IPS DF 4.7 (cell line): ENCODE results near the gene ERC2.

Experiments used
- DNase-seq: peaks from one replicate; pipeline ENCODE4 v3.0.0-alpha.2; 2013; ENCODE audit warnings: low spot score; ENCODE audit errors: extremely low read depth

Gene ERC2

DNA sequence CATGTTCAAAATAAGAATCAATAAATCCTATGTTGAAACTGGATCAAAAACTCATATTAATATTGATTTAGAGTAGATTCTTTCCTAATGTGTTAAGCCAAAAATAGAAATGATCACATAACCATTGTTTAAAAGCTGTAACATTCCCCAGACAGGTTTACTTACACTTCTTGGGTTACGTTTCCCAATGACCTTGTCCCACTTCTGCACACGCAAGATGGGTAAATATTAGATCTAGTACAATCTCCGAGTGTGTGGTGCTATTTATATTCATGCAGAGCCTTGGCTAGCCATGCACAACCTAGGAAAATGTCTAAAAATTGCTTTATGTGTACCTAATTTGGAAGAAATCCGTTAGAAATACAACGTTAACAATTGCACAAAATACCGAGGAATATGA, 39.6 kb downstream of the ERC2 start:
- no peak for DNase-seq

GRCh38 chr3:56424885-56425284, 43.4 kb downstream of the ERC2 start:
- no peak for DNase-seq

GRCh38 chr3:56424336-56424735, 43.9 kb downstream of the ERC2 start:
- DNase-seq, result no peak

- DNase-seq, result no peak
Observed at GRCh38 chr3:56423661-56424099, 44.6 kb downstream of the ERC2 start.

- no peak for DNase-seq
Observed at GRCh38 chr3:56422316-56422715, 46.0 kb downstream of the ERC2 start.

GRCh38 chr3:56421205-56421604, 47.1 kb downstream of the ERC2 start:
- DNase-seq, result no peak

DNA sequence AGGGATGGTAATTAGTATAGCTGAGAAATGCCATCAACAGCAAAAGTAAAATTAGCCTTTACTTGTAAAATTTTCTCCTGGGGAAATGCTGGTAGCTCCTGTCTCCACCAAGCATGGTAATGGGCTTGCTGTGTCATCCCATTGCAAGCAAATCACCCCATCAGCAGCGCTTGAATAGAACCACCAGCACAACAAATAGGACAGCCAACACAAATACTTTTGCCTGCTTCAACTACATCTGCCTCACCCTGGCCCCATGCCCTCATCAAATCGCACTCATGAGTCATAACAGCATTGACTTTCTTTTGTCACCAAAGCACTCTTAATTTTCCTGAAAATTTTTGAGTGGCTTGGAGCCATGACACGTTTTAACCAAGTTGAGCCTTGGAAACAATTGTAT, 52.6 kb downstream of the ERC2 start:
- no peak for DNase-seq

GRCh38 chr3:56413911-56414310, 54.4 kb downstream of the ERC2 start:
- no peak for DNase-seq

GRCh38 chr3:56411166-56411565, 57.1 kb downstream of the ERC2 start:
- no peak for DNase-seq

GRCh38 chr3:56410576-56410975, 57.7 kb downstream of the ERC2 start:
- no peak for DNase-seq

- no peak for DNase-seq
Observed at GRCh38 chr3:56409790-56410189, 58.5 kb downstream of the ERC2 start.

DNA sequence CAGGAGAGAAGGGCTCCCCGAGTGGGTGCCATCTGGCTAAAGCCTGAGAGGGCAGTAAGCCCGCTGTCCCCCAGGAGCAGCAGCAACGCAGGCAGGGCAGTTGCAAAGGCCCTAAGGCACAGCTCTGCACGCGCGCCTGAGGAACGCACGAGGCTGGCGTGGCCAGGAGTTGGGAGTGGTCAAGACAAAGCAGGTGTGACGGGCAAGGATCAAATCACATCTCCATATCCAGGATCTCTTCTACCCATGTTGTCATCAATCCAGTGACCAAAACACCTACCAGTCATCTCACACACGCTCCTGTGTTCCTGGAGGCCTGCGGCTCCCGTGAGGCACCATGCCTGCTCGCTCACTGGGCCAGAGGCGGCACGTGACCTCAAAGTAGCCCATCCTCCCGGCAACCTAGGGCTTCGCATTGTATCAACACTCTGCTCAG, 59.5 kb downstream of the ERC2 start:
- no peak for DNase-seq

DNA sequence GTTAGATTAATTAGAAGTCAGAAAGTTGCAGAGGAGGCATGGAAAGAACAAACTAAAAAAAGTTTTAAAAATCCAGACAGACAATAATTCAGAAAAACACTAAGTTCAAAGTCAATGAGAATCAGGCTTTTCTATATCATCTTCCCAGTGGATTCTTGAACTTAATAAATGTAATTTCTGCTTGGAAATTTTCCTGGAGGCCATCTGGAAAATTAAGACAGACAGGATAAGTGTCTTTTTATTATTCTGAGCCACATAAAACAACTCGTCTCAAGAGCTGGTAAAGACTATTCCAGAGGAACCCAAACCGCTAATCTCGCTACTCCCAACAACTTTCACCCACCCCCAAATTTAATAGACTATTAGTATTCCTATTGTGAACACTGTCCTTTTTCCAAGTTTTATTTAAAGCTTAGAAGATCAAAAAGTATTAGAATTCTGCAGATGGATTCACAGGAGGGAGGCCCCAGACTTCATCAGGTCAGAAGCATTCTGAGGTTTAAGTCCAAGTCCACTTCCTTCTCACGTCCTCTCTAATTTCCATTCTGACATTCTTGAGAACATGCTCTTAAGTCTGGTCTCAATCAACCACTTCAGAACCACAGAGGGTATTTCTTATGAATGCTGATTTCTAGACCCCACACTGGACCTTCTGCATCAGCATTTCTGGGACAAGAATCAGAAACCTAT, 61.3 kb downstream of the ERC2 start:
- no peak for DNase-seq

GRCh38 chr3:56404884-56405283, 63.4 kb downstream of the ERC2 start:
- DNase-seq, result no peak

- DNase-seq, result no peak
Observed at GRCh38 chr3:56398659-56399058, 69.6 kb downstream of the ERC2 start.

GRCh38 chr3:56397798-56398197, 70.5 kb downstream of the ERC2 start:
- DNase-seq, result no peak

DNA sequence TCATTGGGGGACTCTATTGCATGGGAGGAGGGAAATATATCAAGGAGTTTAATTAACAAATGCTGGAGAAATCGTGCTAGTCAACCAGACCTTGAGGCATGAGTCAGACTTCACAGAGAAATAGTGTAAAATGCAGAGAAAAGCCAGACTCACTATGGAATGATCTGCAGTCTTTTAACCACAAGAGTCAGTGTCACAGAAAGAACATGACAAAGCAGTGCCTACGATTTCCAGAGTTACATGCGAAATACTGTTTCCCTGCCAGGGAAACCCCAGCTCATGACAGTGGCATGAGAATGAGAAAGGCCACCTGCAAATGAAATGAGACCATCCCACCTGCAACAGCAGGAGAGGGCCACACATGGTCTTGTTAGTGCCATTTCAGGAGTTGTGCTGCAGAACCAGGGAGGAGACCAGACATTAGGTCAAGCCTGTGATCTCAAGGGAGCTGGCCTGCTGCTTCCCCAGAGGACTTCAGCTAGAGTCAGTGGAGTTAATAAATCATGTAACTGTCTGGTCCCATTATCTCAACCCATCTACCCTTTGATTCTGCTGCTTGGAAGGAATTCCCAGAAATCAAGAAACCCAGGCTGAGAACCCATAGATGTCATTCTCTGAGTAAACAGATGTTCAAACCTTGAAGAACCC, 79.0 kb downstream of the ERC2 start:
- DNase-seq, result no peak

DNA sequence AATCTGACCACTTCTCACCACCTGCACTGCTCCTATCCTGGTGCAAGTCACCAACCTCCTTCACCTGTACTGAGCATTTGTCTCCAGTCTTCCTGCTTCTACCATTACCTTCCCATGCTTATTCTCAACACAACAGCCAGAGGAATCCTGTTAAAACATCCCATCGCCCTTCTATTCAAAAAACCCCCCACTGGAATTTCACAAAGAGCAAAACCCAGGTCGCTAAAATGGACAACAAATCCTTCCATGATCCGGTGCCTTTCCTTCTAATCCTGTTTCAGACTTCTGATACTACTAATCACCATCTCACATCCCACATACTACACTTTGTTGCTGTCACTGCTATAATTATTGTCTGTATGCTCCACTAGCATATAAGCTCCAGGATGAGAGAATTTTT, 85.2 kb downstream of the ERC2 start:
- DNase-seq, result no peak

- DNase-seq, result no peak
Observed at GRCh38 chr3:56379723-56380287, 88.5 kb downstream of the ERC2 start.

- DNase-seq, result no peak
Observed at GRCh38 chr3:56375654-56376053, 92.6 kb downstream of the ERC2 start.

DNA sequence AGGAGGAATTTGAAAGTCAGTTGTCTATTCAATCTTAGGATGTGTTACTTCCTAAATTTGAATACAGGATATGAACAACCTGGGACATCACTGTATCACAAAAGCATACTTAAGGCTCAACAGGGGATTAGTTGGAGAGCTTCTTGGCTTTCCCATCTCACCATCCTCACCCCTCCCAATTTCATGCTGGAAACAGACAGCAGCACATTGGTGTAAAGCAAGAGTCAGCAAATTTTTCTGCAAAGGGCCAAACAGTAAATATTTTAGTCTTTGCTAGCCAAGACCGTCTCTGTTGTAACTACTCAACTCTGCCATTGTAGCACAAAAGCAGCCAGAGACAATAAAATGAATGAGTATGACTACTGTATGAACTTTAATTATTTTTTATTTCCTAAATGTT, 94.9 kb downstream of the ERC2 start:
- DNase-seq, result no peak

DNA sequence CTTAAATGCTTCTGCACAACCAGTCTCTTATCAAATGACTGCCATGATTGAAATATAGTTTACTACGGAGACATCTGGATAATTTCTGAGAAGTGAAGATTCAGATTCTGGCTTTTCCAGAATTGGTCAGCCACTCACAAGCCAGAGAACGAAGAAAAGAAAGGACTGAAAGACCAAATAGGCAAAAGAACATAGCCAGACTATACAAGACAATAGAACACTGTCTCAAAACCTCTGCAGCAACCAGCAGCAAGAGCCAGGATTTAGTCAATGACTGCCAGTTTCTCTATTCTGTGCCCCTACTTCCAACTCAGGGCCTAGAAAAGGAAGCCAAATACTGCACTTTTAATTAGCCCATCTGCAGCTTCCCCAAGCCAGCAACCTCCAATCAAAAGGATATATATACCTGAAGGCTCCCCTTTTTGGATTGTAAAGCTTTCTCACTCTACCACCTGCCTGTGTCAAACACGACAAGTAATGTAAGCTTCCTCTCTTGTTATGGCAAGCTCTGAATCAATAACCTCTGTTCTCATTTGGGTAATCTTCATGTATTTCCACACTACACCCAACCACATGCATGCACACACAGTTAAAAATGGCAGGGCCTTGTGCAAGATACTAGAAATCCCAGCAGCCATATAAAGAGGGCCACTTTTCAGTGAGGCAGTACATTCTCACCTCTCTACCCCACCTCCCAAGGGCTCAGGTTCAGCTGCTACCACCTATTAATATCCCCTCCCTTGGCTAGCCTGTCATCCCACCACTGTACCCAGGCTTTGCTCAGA, 97.1 kb downstream of the ERC2 start:
- DNase-seq, result no peak
